IPS-18a (cell line): ENCODE results near the gene LRR1.

Experiments used
- H3K27ac ChIP-seq: one replicate; pipeline ENCODE4 v1.5.1; 2013; ENCODE audit warnings: low read length
- H3K27me3 ChIP-seq: one replicate; pipeline ENCODE4 v1.6.1; 2013; ENCODE audit warnings: mild to moderate bottlenecking, low read length; ENCODE audit not compliant: control insufficient read depth, insufficient read depth
- H3K36me3 ChIP-seq: one replicate; pipeline ENCODE4 v1.6.1; 2013; ENCODE audit warnings: low read depth, low read length; ENCODE audit not compliant: control insufficient read depth
- H3K4me1 ChIP-seq: one replicate; pipeline ENCODE4 v1.6.1; 2013; ENCODE audit warnings: low read depth, low read length; ENCODE audit not compliant: control insufficient read depth
- H3K4me3 ChIP-seq: one replicate; pipeline ENCODE4 v1.5.1; 2013; ENCODE audit warnings: low read length
- H3K9ac ChIP-seq: one replicate; pipeline ENCODE4 v1.6.1; 2013; ENCODE audit warnings: mild to moderate bottlenecking, low read length, moderate library complexity
- H3K9me3 ChIP-seq: one replicate; pipeline ENCODE4 v1.6.1; 2013; ENCODE audit warnings: low read depth, low read length; ENCODE audit not compliant: control insufficient read depth

Gene LRR1

GRCh38 chr14:49620182-49621113 is 21.7 kb downstream of the LRR1 start, which contains the start of the genes MGAT2 and RPL36AL:
TSS of gene MGAT2 (plus strand) at chr14:49620799. CDS start at chr14:49621269, 470 bp downstream.
TSS of gene RPL36AL (minus strand) at chr14:49620626. CDS start at chr14:49619104, 1,522 bp downstream.
- Histone ChIP-seq H3K36me3 (peaks cover 24% of the 10 kb centered on the region), H3K4me1 (peaks cover 11% of the 10 kb centered on the region), H3K9me3 (no peaks in the 10 kb centered on the region), H3K27me3 (no peaks in the 10 kb centered on the region), H3K27ac (peak within 1 kb of the TSS; percentile 68), H3K9ac (peak within 1 kb of the TSS; percentile 87), H3K4me3 (peak within 1 kb of the TSS; percentile 91)

GRCh38 chr14:49621114-49621881 is 22.6 kb downstream of the LRR1 start:
- Histone ChIP-seq H3K36me3 (peaks cover 28% of the 10 kb centered on the region), H3K4me1 (peaks cover 11% of the 10 kb centered on the region), H3K27me3 (no peaks in the 10 kb centered on the region), H3K9me3 (no peaks in the 10 kb centered on the region), H3K9ac (peak overlapping the region; percentile 87), H3K4me3 (peak overlapping the region; percentile 91), H3K27ac (no peak overlapping the region)

GRCh38 chr14:49622022-49622607 is 23.4 kb downstream of the LRR1 start:
- no peak overlapping the region for H3K9ac ChIP-seq
- no peak overlapping the region for H3K27ac ChIP-seq
- no peaks in the 10 kb centered on the region for H3K27me3 ChIP-seq
- peak overlapping the region; percentile 91 for H3K4me3 ChIP-seq
- H3K4me1 ChIP-seq, result peaks cover 11% of the 10 kb centered on the region
- no peaks in the 10 kb centered on the region for H3K9me3 ChIP-seq
- peaks cover 30% of the 10 kb centered on the region for H3K36me3 ChIP-seq

- peaks cover 11% of the 10 kb centered on the region for H3K4me1 ChIP-seq
- no peak overlapping the region for H3K9ac ChIP-seq
These were observed 24.6 kb downstream of the LRR1 start for GRCh38 chr14:49623387-49623786.

GRCh38 chr14:49623941-49624839 is 25.4 kb downstream of the LRR1 start:
- peaks cover 16% of the 10 kb centered on the region for H3K36me3 ChIP-seq
- no peak overlapping the region for H3K9ac ChIP-seq
- H3K27me3 ChIP-seq, result no peaks in the 10 kb centered on the region
- H3K4me1 ChIP-seq, result peaks cover 11% of the 10 kb centered on the region
- no peak overlapping the region for H3K27ac ChIP-seq
- no peaks in the 10 kb centered on the region for H3K9me3 ChIP-seq
- H3K4me3 ChIP-seq, result no peak overlapping the region

More at GRCh38 chr14:49623387-49623786, 24.6 kb downstream of the LRR1 start:
- Histone ChIP-seq H3K36me3 (peaks cover 23% of the 10 kb centered on the region), H3K4me3 (peak overlapping the region; percentile 91), H3K27me3 (no peaks in the 10 kb centered on the region), H3K27ac (no peak overlapping the region), H3K9me3 (no peaks in the 10 kb centered on the region)

- Histone ChIP-seq H3K9me3 (no peaks in the 10 kb centered on the region), H3K4me1 (no peaks in the 10 kb centered on the region), H3K9ac (peak overlapping the region; percentile 98), H3K4me3 (peak overlapping the region; percentile 100), H3K27ac (peak overlapping the region; percentile 99), H3K27me3 (no peaks in the 10 kb centered on the region), H3K36me3 (peaks cover 12% of the 10 kb centered on the region)
These were observed 35.2 kb downstream of the LRR1 start for GRCh38 chr14:49633640-49634546.

GRCh38 chr14:49634547-49635334 is 36.0 kb downstream of the LRR1 start, which contains the start of gene DNAAF2:
TSS of gene DNAAF2 (minus strand) at chr14:49635244. CDS start at chr14:49635149, 95 bp downstream.
- Histone ChIP-seq H3K9me3 (no peaks in the 10 kb centered on the region), H3K4me3 (peak within 1 kb of the TSS; percentile 100), H3K9ac (peak within 1 kb of the TSS; percentile 98), H3K27me3 (no peaks in the 10 kb centered on the region), H3K4me1 (no peaks in the 10 kb centered on the region), H3K27ac (peak within 1 kb of the TSS; percentile 99), H3K36me3 (peaks cover 12% of the 10 kb centered on the region)

- H3K9ac ChIP-seq, result no peak overlapping the region
- no peak overlapping the region for H3K4me3 ChIP-seq
- peaks cover 16% of the 10 kb centered on the region for H3K36me3 ChIP-seq
- H3K27ac ChIP-seq, result no peak overlapping the region
- H3K27me3 ChIP-seq, result no peaks in the 10 kb centered on the region
- no peaks in the 10 kb centered on the region for H3K9me3 ChIP-seq
- no peaks in the 10 kb centered on the region for H3K4me1 ChIP-seq
These were observed 38.1 kb downstream of the LRR1 start for GRCh38 chr14:49636866-49637265.

- no peaks in the 10 kb centered on the region for H3K4me1 ChIP-seq
- no peaks in the 10 kb centered on the region for H3K9me3 ChIP-seq
- peaks cover 16% of the 10 kb centered on the region for H3K36me3 ChIP-seq
- H3K27me3 ChIP-seq, result no peaks in the 10 kb centered on the region
- no peak overlapping the region for H3K9ac ChIP-seq
- H3K27ac ChIP-seq, result no peak overlapping the region
- no peak overlapping the region for H3K4me3 ChIP-seq
These were observed 38.9 kb downstream of the LRR1 start for GRCh38 chr14:49637534-49638078.
